Ovary (tissue), 3 donors: Measurements from ENCODE around the gene CRISPLD2.

Experiments used
- POLR2A ChIP-seq: fragments of 450-650 bp; IDR thresholded peaks from one replicate; pipeline ENCODE4 v1.6.1; 2017; ENCODE audit warnings: antibody characterized with exemption, mild to moderate bottlenecking, moderate library complexity
- TF ChIP-seq, protein P1 (sequence below), 3 donors: fragments of 450-650 bp in 2 of 3; fragments of 200-600 bp in 1 of 3; IDR thresholded peaks; one replicate each; pipeline versions ENCODE4 v1.5.1 to v1.8.0; 2016 to 2022; ENCODE audit warnings: antibody characterized with exemption in 3 of 3, mild to moderate bottlenecking in 1 of 3
- donor health status: DM: no; HTN: no; CAD: no.

DNA sequence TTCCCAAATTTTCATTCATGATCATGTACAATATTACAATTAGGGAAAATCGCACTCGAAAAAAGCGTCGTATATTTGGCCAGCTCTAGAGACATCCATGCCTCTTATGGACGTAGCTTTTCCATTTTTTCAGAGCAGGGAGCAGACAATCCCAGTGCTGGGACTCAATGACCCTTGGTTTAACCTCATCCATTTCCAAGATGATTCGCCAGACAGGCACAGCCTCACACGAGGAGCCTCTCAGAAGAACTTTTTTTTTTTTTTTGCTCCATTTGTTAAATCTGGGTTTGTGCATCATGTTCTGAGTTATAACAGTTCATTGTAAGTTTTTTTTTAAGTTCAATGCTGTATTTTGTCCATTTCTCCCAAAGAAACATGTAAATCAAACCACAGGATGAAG, 99.5 kb downstream of the CRISPLD2 start:
- TF ChIP-seq, protein P1, sequence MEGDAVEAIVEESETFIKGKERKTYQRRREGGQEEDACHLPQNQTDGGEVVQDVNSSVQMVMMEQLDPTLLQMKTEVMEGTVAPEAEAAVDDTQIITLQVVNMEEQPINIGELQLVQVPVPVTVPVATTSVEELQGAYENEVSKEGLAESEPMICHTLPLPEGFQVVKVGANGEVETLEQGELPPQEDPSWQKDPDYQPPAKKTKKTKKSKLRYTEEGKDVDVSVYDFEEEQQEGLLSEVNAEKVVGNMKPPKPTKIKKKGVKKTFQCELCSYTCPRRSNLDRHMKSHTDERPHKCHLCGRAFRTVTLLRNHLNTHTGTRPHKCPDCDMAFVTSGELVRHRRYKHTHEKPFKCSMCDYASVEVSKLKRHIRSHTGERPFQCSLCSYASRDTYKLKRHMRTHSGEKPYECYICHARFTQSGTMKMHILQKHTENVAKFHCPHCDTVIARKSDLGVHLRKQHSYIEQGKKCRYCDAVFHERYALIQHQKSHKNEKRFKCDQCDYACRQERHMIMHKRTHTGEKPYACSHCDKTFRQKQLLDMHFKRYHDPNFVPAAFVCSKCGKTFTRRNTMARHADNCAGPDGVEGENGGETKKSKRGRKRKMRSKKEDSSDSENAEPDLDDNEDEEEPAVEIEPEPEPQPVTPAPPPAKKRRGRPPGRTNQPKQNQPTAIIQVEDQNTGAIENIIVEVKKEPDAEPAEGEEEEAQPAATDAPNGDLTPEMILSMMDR (IDR thresholded peaks at IDR 0.05), result no peak
- TF ChIP-seq POLR2A, result no peak
